Activated B cell treated with CpG ODN at 0.5 μM for 24 hours (primary cell): ENCODE data around the gene PSEN2. TPM values are rescaled to one million over a fixed set of nuclear protein-coding genes. Genes with fewer than 3 reads are reported as not detected.

Experiments used
- ATAC-seq: fragments of 200-7000 bp; cut with Tn5 transposase; one replicate; pipeline ENCODE4 v1.10.0; 2021; ENCODE audit warnings: low read depth, mild to moderate bottlenecking, moderate library complexity
- CTCF ChIA-PET: fragments of 350-600 bp; sonication (Branson Sonifier 250); formaldehyde crosslinking; loops from one replicate; lab custom pipeline; 2021; ENCODE audit warnings: antibody characterized with exemption; lab: Charles Lee
- POLR2A ChIA-PET: fragments of 350-600 bp; sonication (Branson Sonifier 250); formaldehyde crosslinking; loops from one replicate; lab custom pipeline; 2021; ENCODE audit warnings: antibody characterized with exemption; lab: Charles Lee
- DNase-seq: peaks from one replicate; pipeline ENCODE4 v3.0.0; 2022
- H3K27ac Mint-ChIP-seq: one replicate; pipeline ENCODE4 v1.8.0; 2020; ENCODE audit warnings: mixed read lengths
- H3K27me3 Mint-ChIP-seq: one replicate; pipeline ENCODE4 v1.8.0; 2021; ENCODE audit warnings: mixed read lengths
- H3K36me3 Mint-ChIP-seq: one replicate; pipeline ENCODE4 v1.8.0; 2021; ENCODE audit warnings: low read depth, mixed read lengths
- H3K4me1 Mint-ChIP-seq: one replicate; pipeline ENCODE4 v1.8.0; 2021; ENCODE audit warnings: mixed read lengths
- H3K4me3 Mint-ChIP-seq: one replicate; pipeline ENCODE4 v1.8.0; 2020; ENCODE audit warnings: mild to moderate bottlenecking, mixed read lengths
- H3K9me3 Mint-ChIP-seq: one replicate; pipeline ENCODE4 v1.8.0; 2020; ENCODE audit warnings: mixed read lengths
- CTCF ChIP-seq: fragments of 200-600 bp; IDR thresholded peaks from one replicate; pipeline ENCODE4 v1.8.0; 2022; ENCODE audit warnings: antibody characterized with exemption, mild to moderate bottlenecking
- intact Hi-C: fragments of 100-400 bp; cut with micrococcal nuclease; formaldehyde crosslinking; loops from one replicate; pipeline ENCODE4 v1.15.1; 2024
- total RNA-seq: library from RNA; stranded (reverse); gene quantifications from 2 replicates; pipeline ENCODE4 v1.2.3, GENCODE V29; 2022

Gene PSEN2
- total RNA-seq, 1 donor from 2014 or later = 14.3 TPM

- Mint-ChIP-seq H3K9me3 (no peaks in the 10 kb centered on the region), H3K36me3 (no peaks in the 10 kb centered on the region), H3K27me3 (no peaks in the 10 kb centered on the region), H3K27ac (no peak overlapping the region), H3K4me3 (no peak overlapping the region), H3K4me1 (no peaks in the 10 kb centered on the region)
- no peak for TF ChIP-seq CTCF
- no peak for ATAC-seq
- DNase-seq = no peak
- POLR2A ChIA-PET = no interaction called here
- intact Hi-C loops = no loop called here
- CTCF ChIA-PET = no interaction called here
Measured at GRCh38 chr1:226864311-226864710, 6.1 kb upstream of the PSEN2 start.

- POLR2A ChIA-PET = no interaction called here
- Mint-ChIP-seq H3K27ac (no peak overlapping the region), H3K4me1 (peaks cover 7% of the 10 kb centered on the region), H3K27me3 (no peaks in the 10 kb centered on the region), H3K9me3 (no peaks in the 10 kb centered on the region), H3K36me3 (no peaks in the 10 kb centered on the region), H3K4me3 (no peak overlapping the region)
- DNase-seq (no peak), ATAC-seq (no peak)
- CTCF ChIA-PET = no interaction called here
- no peak for TF ChIP-seq CTCF
- intact Hi-C loops = no loop called here
Measured at GRCh38 chr1:226865590-226865989, 4.8 kb upstream of the PSEN2 start.

GRCh38 chr1:226867461-226868054, 2.9 kb upstream of the PSEN2 start:
- Mint-ChIP-seq H3K27ac (no peak overlapping the region), H3K36me3 (no peaks in the 10 kb centered on the region), H3K9me3 (no peaks in the 10 kb centered on the region), H3K4me1 (peaks cover 20% of the 10 kb centered on the region), H3K27me3 (no peaks in the 10 kb centered on the region), H3K4me3 (no peak overlapping the region)
- ATAC-seq (no peak), DNase-seq (no peak)
- ChIA-PET POLR2A (no interaction called here), CTCF (no interaction called here)
- intact Hi-C loops = no loop called here
- no peak for TF ChIP-seq CTCF

- POLR2A ChIA-PET = interaction anchor here (0.6 kb wide), 1 partner anchor 17 kb away, joined by 3 read pairs; no protein-coding TSS in a partner anchor
- Mint-ChIP-seq H3K27ac (no peak overlapping the region), H3K4me3 (no peak overlapping the region), H3K36me3 (no peaks in the 10 kb centered on the region), H3K27me3 (no peaks in the 10 kb centered on the region), H3K4me1 (peaks cover 20% of the 10 kb centered on the region), H3K9me3 (no peaks in the 10 kb centered on the region)
- intact Hi-C loops = no loop called here
- CTCF ChIA-PET = no interaction called here
- DNase-seq (no peak), ATAC-seq (no peak)
- TF ChIP-seq CTCF = no peak
Measured at GRCh38 chr1:226868726-226869125, 1.7 kb upstream of the PSEN2 start.

GRCh38 chr1:226870026-226870400, 403 bp upstream of the PSEN2 start:
- peaks cover under 1% of the 10 kb centered on the region for H3K36me3 Mint-ChIP-seq
- DNase-seq (no peak), ATAC-seq (no peak)
- H3K4me3 Mint-ChIP-seq = peak overlapping the region; percentile 83
- peak overlapping the region; percentile 46 for H3K27ac Mint-ChIP-seq
- no peaks in the 10 kb centered on the region for H3K9me3 Mint-ChIP-seq
- intact Hi-C loops = loop anchor here (1.0 to 5.0 kb wide), 3 partner anchors 12 to 238 kb away; no protein-coding TSS in a partner anchor
- CTCF ChIA-PET = interaction anchor here (0.7 kb wide), 1 partner anchor 244 kb away, joined by 5 read pairs; no protein-coding TSS in a partner anchor
- POLR2A ChIA-PET = interaction anchor here (0.6 to 1.4 kb wide), 4 partner anchors 13 to 743 kb away, joined by 3 to 6 read pairs (median 4); partner anchors contain the start of gene PARP1
- H3K4me1 Mint-ChIP-seq = peaks cover 24% of the 10 kb centered on the region
- no peak for TF ChIP-seq CTCF
- no peaks in the 10 kb centered on the region for H3K27me3 Mint-ChIP-seq
